ENCODE results near the gene GPR152. TPM values are rescaled to one million over a fixed set of nuclear protein-coding genes. Genes with fewer than 3 reads are reported as not detected.
"Not testable (repeated sequence)": the region's sequence is repeated elsewhere in the genome, so short reads cannot be mapped to it uniquely, and the experiment has no call there.

Gene GPR152
- total RNA-seq, 2 donors from 2014 or later: not detected

- H3K36me3 Mint-ChIP-seq: no peaks in the 10 kb centered on the region
- H3K4me3 Mint-ChIP-seq: peak overlapping the region; percentile 83
- DNase-seq (ENCODE audit: low spot score): no peak
- H3K9me3 Mint-ChIP-seq: no peaks in the 10 kb centered on the region
- ATAC-seq: no peak
- peak overlapping the region; percentile 97 for H3K27ac Mint-ChIP-seq
- peaks cover 49 to 50% of the 10 kb centered on the region in 2 donors for H3K4me1 Mint-ChIP-seq (ENCODE audit: low read depth in 2 of 2)
- no peaks in the 10 kb centered on the region for H3K27me3 Mint-ChIP-seq
Measured at GRCh38 chr11:67406420-67406968, 46.0 kb downstream of the GPR152 start.

- H3K9me3 Mint-ChIP-seq: no peaks in the 10 kb centered on the region
- no peaks in the 10 kb centered on the region for H3K36me3 Mint-ChIP-seq
- DNase-seq (ENCODE audit: low spot score) (no peak), ATAC-seq (no peak)
- H3K4me3 Mint-ChIP-seq: peak overlapping the region; percentile 91
- peak overlapping the region; percentile 97 for H3K27ac Mint-ChIP-seq
- peaks cover 45 to 47% of the 10 kb centered on the region in 2 donors for H3K4me1 Mint-ChIP-seq (ENCODE audit: low read depth in 2 of 2)
- no peaks in the 10 kb centered on the region for H3K27me3 Mint-ChIP-seq
Measured at GRCh38 chr11:67405688-67406339, 46.7 kb downstream of the GPR152 start.

- H3K36me3 Mint-ChIP-seq: peaks cover 4% of the 10 kb centered on the region
- H3K4me1 Mint-ChIP-seq (ENCODE audit: low read depth in 2 of 2): peaks cover 44 to 48% of the 10 kb centered on the region in 2 donors
- peak overlapping the region; percentile 97 for H3K27ac Mint-ChIP-seq
- DNase-seq (ENCODE audit: low spot score): no peak
- H3K4me3 Mint-ChIP-seq: peak overlapping the region; percentile 91
- ATAC-seq: no peak
- no peaks in the 10 kb centered on the region for H3K9me3 Mint-ChIP-seq
- no peaks in the 10 kb centered on the region for H3K27me3 Mint-ChIP-seq
Measured at GRCh38 chr11:67405196-67405567, 47.3 kb downstream of the GPR152 start.

GRCh38 chr11:67404515-67405195 lies 47.9 kb downstream of the GPR152 start:
- Mint-ChIP-seq H3K4me3 (peak overlapping the region; percentile 91), H3K9me3 (no peaks in the 10 kb centered on the region), H3K27me3 (no peaks in the 10 kb centered on the region), H3K27ac (peak overlapping the region; percentile 97), H3K4me1 (ENCODE audit: low read depth in 2 of 2) (peaks cover 42 to 45% of the 10 kb centered on the region in 2 donors), H3K36me3 (peaks cover 4% of the 10 kb centered on the region)
- DNase-seq (ENCODE audit: low spot score): no peak
- ATAC-seq: no peak

GRCh38 chr11:67403085-67403484 lies 49.4 kb downstream of the GPR152 start:
- ATAC-seq; H3K9me3 Mint-ChIP-seq; H3K36me3 Mint-ChIP-seq; H3K27me3 Mint-ChIP-seq; DNase-seq (ENCODE audit: low spot score): not testable (repeated sequence)
- Mint-ChIP-seq H3K4me1 (ENCODE audit: low read depth in 2 of 2) (peaks cover 36 to 41% of the 10 kb centered on the region in 2 donors), H3K4me3 (peak overlapping the region; percentile 91), H3K27ac (peak overlapping the region; percentile 97)

- not testable (repeated sequence) for H3K27me3 Mint-ChIP-seq; H3K36me3 Mint-ChIP-seq; DNase-seq (ENCODE audit: low spot score); H3K9me3 Mint-ChIP-seq; ATAC-seq
- Mint-ChIP-seq H3K4me1 (ENCODE audit: low read depth in 2 of 2) (peaks cover 36 to 42% of the 10 kb centered on the region in 2 donors), H3K27ac (peak overlapping the region; percentile 97), H3K4me3 (peak overlapping the region; percentile 62)
Measured at GRCh38 chr11:67402192-67402839, 50.2 kb downstream of the GPR152 start.

GRCh38 chr11:67401495-67402191 lies 50.9 kb downstream of the GPR152 start, which contains the start of gene PPP1CA:
Gene PPP1CA (minus strand): TSS chr11:67401858. CDS start chr11:67401782, 76 bp downstream.
- peaks cover 35 to 43% of the 10 kb centered on the region in 2 donors for H3K4me1 Mint-ChIP-seq (ENCODE audit: low read depth in 2 of 2)

More at GRCh38 chr11:67401495-67402191, 50.9 kb downstream of the GPR152 start, which contains the start of gene PPP1CA:
- peak; percentile 92 for DNase-seq (ENCODE audit: low spot score)
- Mint-ChIP-seq H3K27ac (peak within 1 kb of the TSS; percentile 97), H3K27me3 (no peaks in the 10 kb centered on the region), H3K4me3 (peak within 1 kb of the TSS; percentile 96), H3K9me3 (no peaks in the 10 kb centered on the region), H3K36me3 (peaks cover 4% of the 10 kb centered on the region)
- peak; percentile 88 to 93 for ATAC-seq

Other genes starting within 250 kb of the GPR152 start
- 100 to 1,000 TPM; 394 to 432 TPM for gene GRK2, start 186.3 kb downstream of the GPR152 start, total RNA-seq
- gene ANKRD13D, start 163.4 kb downstream of the GPR152 start, total RNA-seq: 100 to 1,000 TPM; 182 to 231 TPM
- 10 to 100 TPM; 19.2 to 32.3 TPM for gene SSH3, start 149.2 kb downstream of the GPR152 start, total RNA-seq
- gene POLD4, start 99.2 kb downstream of the GPR152 start, total RNA-seq: 10 to 100 TPM; 25.7 to 46.4 TPM
- gene CLCF1, start 79.1 kb downstream of the GPR152 start, total RNA-seq: 1 to 10 TPM; 1.4 to 3.3 TPM
- gene RAD9A, start 60.7 kb downstream of the GPR152 start, total RNA-seq: 10 to 100 TPM; 25.9 to 47.8 TPM
- gene PPP1CA, start 50.9 kb downstream of the GPR152 start, total RNA-seq: 100 to 1,000 TPM; 317 to 378 TPM
- gene TBC1D10C, start 48.6 kb downstream of the GPR152 start, total RNA-seq: 10 to 100 TPM; 79.5 to 88.8 TPM
- gene CARNS1, start 37.1 kb downstream of the GPR152 start, total RNA-seq: 1 to 10 TPM; 2.3 to 4.9 TPM
- 100 to 1,000 TPM in 1 of 2 donors, 10 to 100 TPM in 1; 95.8 to 112 TPM for gene RPS6KB2, start 24.2 kb downstream of the GPR152 start, total RNA-seq
- 100 to 1,000 TPM; 198 to 266 TPM for gene PTPRCAP, start 15.0 kb downstream of the GPR152 start, total RNA-seq
- 10 to 100 TPM; 24.1 to 29.0 TPM for gene CORO1B, start 9.3 kb downstream of the GPR152 start, total RNA-seq
- 1 to 10 TPM; 1.4 to 2.2 TPM for gene CABP4, start 2.6 kb upstream of the GPR152 start, total RNA-seq
- 10 to 100 TPM; 30.7 to 39.1 TPM for gene TMEM134, start 16.5 kb upstream of the GPR152 start, total RNA-seq
- 100 to 1,000 TPM; 120 to 140 TPM for gene AIP, start 30.3 kb upstream of the GPR152 start, total RNA-seq
- 100 to 1,000 TPM in 1 of 2 donors, 10 to 100 TPM in 1; 66.0 to 174 TPM for gene PITPNM1, start 52.6 kb upstream of the GPR152 start, total RNA-seq
- 100 to 1,000 TPM in 1 of 2 donors, 10 to 100 TPM in 1; 92.6 to 103 TPM for gene CDK2AP2, start 55.4 kb upstream of the GPR152 start, total RNA-seq
- not detected for gene CABP2, start 70.7 kb upstream of the GPR152 start, total RNA-seq
- gene GSTP1, start 131.1 kb upstream of the GPR152 start, total RNA-seq: 100 to 1,000 TPM; 539 to 557 TPM
- 100 to 1,000 TPM; 246 to 381 TPM for gene NDUFV1, start 154.2 kb upstream of the GPR152 start, total RNA-seq
- gene NUDT8, start 177.2 kb upstream of the GPR152 start, total RNA-seq: 10 to 100 TPM in 1 of 2 donors, 1 to 10 TPM in 1; 9.9 to 11.5 TPM
- not detected for gene TBX10, start 187.0 kb upstream of the GPR152 start, total RNA-seq
- gene ACY3, start 198.0 kb upstream of the GPR152 start, total RNA-seq: not detected
- gene ALDH3B2, start 221.9 kb upstream of the GPR152 start, total RNA-seq: not detected

Data from natural killer cell treated with Interleukin-12 subunit alpha and Interleukin-12 subunit beta and Interleukin-15 and Interleukin-18, amount 100 ng/mL, for 72 hours (primary cell).